Measurements from ENCODE around the gene USP28.

The USP28 gene

DNA sequence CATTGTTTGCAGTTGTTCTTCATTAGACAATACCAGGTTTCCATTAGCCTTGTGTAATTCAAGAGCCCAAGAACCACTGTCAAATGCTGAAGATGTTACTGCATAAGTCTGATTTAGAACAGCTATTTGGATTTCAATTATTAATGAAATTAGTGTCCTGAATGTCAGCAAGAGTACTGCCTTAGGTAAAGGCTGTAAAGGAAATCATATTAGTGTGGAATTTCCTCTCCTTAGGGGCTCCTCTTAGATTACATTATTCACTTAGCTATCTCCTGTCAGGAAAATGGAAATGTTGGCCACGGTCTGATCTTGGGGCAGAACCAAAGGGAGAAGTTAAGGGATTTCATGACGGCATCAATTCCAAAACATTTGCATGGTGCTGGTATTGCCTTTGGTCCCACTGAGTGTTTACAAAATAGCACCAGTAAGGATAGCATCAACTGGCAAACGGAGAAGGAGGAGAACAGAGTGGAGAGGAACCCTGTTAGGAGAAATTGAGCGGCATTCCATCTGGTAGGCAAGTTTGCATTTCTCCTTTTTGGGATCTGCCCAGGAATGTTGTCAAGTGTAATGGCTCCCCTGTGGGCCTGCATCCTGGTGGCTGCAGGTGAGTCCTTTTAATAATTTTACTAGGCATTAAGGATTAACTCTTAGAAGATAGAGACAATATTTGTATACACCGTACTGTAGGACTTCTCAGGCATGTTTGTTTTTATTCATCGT lies 29.2 kb upstream of the USP28 start, which contains the start of gene HTR3B:
TSS of gene HTR3B (plus strand) at position 418 of the 723 bp plus-strand sequence. CDS start at position 556, 138 bp downstream.
- TF ChIP-seq, protein P1, sequence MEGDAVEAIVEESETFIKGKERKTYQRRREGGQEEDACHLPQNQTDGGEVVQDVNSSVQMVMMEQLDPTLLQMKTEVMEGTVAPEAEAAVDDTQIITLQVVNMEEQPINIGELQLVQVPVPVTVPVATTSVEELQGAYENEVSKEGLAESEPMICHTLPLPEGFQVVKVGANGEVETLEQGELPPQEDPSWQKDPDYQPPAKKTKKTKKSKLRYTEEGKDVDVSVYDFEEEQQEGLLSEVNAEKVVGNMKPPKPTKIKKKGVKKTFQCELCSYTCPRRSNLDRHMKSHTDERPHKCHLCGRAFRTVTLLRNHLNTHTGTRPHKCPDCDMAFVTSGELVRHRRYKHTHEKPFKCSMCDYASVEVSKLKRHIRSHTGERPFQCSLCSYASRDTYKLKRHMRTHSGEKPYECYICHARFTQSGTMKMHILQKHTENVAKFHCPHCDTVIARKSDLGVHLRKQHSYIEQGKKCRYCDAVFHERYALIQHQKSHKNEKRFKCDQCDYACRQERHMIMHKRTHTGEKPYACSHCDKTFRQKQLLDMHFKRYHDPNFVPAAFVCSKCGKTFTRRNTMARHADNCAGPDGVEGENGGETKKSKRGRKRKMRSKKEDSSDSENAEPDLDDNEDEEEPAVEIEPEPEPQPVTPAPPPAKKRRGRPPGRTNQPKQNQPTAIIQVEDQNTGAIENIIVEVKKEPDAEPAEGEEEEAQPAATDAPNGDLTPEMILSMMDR (IDR thresholded peaks at IDR 0.05), result no peak

DNA sequence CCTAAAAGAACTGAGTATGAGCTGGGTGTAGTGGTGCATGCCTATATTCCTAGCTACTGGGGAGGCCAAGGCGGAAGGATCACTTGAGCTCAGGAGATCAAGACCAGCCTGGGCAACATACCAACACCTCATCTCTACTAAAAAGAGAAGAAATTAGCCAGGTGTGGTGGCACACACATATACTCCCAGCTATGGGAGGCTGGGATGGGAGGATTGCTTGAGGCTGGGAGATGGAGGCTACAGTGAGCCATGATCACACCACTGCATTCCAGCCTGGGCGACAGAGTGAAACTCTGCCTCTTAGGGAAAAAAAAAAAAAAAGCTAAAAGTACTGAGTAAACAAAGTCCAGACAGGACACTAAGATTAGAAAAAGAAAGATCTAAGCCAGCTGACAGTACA lies 25.8 kb upstream of the USP28 start:
- TF ChIP-seq, protein P1 (IDR thresholded peaks at IDR 0.05), result no peak

DNA sequence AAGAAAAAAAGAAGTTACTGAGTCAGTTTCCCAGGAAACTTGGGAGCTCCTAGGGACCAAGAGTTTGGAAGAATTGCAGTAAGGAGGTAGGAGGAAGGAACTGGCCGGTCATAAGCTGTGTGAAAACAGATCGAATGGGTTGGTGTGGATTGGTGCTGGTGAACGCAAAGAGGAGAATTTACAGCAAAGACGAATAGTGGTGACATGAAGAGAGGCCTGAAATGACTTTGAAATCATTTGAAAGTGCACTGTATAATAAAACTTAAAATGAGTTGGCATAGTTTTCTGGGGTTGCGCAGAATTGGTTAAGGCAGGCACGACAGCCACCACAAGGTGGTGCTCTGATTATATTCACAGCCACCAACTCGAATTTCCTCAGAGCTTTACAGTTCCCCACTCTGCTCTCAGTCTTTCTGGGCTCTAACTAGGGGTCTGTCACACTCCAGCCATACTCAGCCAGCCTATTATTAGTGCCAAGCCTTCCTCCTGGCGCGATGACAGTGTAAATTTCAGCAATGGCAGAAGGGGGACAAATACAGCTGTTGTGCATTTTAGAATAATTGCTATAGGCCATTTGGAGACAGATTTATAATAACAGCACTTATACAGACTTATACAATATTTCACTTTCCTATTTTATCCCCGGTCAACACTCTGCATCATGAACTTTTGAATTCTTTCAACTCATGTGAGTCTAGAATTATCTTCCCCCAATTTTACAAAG lies 20.9 kb upstream of the USP28 start:
- TF ChIP-seq, protein P1 (IDR thresholded peaks at IDR 0.05), result peak; percentile 90

DNA sequence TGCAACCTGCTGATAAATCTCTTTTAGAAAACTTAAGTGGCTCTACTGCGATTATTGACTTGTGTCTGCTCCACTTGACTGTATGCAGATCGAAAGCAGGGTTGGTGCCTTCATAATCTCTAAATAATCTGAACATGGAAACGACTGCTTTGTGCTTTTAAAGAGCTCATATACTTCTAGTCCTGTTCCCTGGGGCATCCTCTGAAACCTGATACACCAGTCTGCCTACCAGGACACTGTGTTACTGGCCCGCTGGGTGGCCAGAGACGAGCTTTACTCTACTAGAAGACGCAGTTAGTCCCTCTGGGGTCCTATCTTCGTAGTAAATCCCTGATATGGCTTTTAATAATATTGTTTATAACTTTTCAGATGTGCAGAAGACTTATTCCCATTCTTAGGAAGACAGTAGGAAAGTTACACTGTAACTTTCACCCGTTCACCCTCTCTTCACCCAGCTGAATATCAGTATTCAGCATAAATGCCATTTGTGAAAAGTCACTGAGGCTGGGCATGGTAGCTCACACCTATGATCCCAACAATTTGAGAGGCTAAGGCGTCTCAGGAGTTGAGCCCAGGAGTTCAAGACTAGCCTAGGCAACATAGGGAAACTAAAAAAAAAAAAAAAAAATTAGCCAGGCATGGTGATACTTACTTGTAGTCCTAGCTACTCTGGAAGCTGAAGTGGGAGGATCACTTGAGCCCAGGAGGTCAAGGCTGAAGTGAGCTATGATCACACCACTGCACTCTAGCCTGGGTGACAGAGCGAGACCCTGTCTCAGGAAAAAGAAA lies 20.2 kb upstream of the USP28 start:
- TF ChIP-seq, protein P1 (IDR thresholded peaks at IDR 0.05), result no peak

DNA sequence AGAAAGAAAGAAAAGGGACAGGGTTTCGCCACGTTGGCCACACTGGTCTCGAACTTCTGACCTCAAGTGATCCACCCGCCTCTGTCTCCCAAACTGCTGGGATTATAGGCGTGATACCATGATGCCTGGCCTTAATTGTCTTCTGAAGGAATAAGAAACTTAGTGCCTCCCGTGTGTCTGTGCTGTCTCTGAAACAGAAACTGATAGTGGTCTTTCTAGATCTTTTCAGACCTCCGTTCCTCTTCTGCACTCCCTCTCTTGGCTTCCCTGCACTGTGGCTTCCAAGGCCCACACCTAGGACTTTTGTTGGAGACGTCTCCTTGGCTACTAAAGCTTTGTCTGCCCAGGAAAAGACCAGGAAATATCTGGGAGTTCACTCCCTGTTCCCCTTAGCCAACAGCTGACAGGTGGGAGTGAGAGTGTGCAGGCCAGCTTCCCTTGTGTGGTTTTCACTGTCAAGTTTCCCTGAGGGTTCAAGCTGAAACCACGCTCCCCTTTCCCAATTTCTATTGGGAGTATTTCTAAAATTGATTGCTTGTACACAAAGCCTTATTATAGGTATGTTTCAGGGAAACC lies 19.1 kb upstream of the USP28 start:
- TF ChIP-seq, protein P1 (IDR thresholded peaks at IDR 0.05), result no peak

DNA sequence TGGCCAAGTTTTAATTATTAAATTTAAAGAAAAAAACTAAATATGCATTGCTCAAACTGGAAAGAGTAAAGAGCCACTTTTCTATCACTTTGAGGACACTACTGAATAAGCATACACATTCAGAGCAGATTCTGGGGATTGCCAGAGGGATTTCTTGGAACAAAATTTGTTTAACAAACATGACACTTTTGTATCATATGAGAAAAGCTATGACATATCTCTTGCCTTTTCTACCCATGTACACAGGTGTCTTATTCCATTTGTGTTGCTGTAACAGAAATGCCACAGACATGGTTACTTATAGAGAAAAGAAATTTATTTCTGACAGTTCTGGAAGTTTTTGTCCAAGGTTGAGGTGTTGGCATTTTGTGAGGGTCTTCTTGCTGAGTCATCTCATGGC lies 13.5 kb upstream of the USP28 start:
- TF ChIP-seq, protein P1 (IDR thresholded peaks at IDR 0.05), result no peak

DNA sequence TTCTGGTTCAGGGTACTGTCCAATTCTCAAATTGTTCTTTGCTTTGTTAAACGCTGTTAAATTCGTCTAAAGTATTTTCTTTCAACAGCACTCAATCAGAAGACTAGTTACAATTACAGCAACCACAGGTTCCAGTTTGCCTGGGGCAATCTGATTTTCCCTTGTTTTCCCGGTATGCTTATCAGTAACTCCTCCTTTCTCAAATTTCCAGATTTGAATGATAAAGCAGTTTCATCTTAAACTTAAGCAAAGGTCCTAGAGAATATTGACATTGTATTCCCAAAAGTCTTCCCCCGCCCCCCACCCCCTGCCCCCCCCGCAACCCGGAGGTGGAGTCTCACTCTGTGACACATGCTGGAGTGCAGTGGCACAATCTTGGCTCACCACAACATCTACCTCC lies 10.5 kb upstream of the USP28 start:
- TF ChIP-seq, protein P1 (IDR thresholded peaks at IDR 0.05), result no peak
